HTR-8/SVneo (cell line): ENCODE measurements around the gene PRSS50.

ENCODE experiments used
- DNase-seq: peaks from one replicate; pipeline ENCODE4 v3.0.0; 2011; ENCODE audit warnings: low spot score, mixed read lengths; ENCODE audit not compliant: insufficient read length
- FAIRE-seq: peaks from 2 replicates; lab custom pipeline; 2011; peaks lifted over from hg19 to GRCh38; lab: Jason Lieb, UNC

PRSS50 gene

DNA sequence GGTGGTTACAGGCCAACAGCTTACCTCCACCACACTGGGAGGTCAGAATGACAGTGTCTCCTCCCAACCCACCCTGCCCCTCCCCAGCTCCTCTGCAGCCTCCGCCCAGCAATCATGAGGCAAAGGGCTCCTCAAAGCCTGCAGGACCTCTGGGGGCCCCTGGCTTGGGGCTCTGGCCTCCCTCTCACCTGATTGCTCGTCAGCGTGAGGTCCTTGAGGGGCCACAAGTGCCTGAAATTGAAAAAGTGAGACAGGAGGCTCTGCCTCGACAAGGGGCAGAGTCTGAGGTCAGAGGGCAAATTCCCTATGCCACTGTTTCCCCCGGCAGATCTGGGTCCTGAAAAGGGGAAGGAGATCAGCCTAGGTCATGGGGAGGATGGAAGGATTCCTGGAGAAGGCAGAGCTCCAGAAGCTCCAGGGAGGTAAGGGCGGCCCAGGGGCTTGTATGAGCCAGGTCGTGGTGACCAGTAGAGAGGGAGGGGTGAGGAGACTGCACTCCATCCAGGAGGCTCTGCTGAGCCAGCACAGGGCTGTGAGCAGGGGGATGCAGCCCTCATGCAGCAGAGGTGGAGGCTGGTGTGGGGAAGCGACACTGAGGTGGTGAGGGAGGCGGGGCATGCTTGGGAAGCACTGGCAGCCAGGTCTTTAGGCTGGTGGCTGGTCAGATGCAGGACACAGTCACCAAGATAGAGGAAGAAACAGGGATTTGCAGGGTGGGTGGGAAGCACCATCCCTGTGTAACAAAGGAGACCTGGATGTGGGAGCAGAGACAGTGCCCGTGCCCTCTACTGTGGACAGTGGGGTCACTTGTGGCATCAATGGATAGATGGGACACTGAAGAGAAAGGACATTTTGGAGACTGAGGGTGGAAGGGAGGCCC lies 44.3 kb downstream of the PRSS50 start:
- DNase-seq (no peak), FAIRE-seq (no peak)

DNA sequence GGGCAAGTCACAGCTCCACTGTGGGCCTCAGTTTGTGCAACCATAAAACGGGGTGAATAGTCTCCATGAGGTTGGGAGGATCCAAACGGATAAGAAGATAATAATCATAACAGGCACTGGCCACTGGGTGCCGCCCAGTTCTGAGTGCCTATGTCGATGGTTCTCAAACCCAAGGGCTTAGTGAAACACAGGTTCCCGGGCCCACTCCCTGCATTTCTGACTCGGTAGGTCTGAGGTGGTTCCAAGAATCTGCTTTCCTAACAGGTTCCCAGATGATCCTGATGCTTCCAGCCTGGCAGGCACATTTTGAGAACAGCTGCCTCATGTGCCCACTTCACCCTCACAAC lies 45.3 kb downstream of the PRSS50 start:
- FAIRE-seq, result no peak

DNA sequence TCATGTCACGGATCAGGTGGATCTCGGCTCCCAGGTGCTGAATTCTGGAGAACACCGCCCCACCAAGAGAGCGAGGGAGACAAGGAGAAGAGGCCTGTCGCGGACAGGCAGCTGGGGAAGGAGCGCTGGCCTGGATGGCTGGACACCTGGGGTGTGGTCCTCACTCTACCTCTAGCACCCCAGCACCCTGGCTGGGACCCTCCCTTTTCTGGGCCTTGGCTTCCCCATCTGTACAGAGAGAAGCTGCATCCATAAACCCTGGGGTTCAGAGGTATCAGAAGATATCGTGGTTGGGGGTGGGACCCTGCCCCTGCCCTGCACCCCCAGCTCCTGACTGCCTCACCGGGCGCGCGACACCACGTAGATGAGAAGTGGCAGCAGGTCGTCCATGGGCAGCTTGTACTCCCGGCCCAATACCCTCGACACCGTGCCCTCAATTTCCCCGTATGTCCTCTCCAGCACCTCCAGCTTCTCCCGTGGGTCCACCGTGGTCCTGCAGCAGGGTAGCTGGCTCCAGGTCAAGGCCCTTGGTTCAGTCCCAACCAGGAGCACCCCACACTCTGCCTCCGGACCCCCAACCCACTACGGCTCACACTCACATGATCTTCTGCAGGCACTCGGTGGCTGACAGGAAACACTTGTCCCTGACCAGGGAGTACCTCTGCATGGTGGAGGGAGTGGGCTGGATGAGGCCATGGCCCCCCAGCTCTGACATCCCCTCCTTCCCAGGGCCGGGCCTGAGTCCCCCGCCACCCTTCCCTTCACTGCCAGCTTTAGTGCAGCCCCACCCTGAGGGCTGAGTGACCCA lies 45.9 kb downstream of the PRSS50 start:
- FAIRE-seq (no peak), DNase-seq (no peak)

More for the DNA sequence above, 45.3 kb downstream of the PRSS50 start:
- no peak for DNase-seq

DNA sequence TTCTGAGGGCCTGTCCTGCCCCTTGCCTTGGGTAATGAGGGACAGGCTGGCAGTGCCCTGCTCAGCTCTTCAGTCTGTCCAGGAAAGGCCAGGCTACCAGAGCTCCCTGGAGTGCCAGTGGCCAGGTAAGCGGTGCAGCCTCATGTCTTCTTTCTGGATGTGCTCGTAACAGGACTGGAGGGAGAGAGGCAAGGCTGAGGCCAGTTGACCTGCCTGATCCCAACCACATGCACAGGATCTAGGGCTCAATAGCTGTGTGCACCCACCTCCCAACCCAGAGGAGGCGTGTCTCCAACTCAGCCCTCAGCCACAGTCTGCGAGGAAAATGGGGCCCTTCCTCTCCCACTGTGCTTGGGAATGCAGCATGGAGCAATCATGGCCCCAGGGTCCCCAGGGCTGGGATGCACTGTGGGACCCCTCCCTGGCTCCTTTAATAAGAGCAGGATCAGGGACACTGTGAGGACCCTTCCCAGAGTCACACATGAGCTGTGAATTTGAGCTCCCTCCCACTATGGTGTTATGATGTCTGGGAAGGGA lies 46.7 kb downstream of the PRSS50 start:
- DNase-seq (no peak), FAIRE-seq (no peak)

DNA sequence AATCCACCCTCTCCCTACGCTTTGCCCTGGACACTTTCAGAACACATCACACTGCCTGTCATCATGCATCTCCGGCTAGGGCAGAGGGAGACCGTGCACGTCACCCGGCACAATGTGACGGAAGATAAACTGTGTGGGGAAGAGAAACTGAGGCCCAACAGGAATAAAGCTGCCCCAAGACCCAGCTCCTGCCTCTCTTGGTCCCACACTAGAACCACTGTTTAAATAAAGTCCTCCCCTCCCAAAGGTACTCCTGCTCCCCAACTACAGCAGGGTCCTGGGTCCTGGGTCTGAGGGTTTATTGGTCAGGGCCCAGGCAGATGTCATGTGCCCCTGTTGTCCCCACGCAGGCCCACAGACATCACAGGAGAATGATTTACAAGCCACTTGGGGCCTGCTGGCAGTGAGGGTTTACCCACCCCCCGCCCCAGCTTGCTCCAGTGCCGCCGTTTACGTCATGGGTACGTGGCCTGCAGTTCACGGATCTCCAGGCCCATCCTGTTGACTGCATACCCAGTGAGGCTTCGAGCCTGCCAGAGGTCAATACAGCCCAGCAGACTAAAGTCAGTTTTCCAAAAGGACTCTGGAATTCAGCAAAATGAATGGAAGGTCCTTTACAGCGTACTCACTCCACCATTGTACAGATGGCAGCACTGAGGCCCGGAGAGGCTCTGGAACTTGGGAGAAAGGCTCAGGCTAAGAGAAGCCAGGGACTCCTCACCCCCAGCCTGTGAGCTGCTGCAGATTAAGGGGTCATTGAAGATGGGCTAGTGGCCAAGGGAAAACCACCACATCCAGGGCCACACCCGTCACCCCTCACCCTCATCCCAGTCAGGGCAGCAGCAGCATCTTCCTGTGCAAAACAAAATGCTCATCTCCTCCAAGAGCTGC lies 47.4 kb downstream of the PRSS50 start:
- FAIRE-seq (no peak), DNase-seq (no peak)

DNA sequence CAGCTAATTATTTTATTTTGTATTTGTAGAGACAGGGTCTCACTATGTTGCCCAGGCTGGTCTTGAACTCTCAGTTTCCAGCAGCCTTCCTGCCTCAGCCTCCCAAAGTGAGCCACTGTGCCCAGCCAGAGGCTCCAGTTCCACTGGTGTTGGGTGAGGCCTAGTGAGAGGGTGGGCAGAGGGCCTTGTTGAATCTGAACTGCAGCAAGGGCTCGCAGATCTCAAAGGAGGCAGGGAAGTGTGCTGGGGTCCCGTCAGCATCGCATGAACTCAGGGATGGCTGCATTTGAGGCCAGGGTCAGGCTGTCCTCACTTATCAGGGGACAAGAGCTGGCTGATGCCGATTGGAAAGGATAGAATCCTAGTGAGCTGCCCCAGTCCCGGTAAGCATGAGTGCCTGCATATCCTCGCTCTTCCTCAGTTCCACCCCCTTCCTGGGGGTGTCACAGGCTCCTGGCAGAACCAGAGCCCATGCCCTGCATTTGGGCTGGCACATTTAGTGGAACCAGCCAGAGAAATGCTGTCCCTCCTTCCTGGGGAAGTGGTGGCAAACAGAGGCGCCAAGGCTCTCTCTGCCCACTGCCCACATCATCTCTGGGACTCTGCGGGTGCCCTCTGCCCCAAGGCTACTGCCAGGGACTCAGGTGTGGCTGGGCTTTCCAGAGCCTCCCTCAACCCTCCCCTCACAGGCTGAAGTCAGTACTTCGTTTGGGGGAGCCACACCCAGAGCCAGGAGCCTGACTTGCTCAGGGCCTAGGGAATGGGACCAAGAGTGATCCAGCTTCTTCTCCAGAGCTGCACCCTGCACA lies 48.3 kb downstream of the PRSS50 start:
- FAIRE-seq, result no peak
- no peak for DNase-seq

DNA sequence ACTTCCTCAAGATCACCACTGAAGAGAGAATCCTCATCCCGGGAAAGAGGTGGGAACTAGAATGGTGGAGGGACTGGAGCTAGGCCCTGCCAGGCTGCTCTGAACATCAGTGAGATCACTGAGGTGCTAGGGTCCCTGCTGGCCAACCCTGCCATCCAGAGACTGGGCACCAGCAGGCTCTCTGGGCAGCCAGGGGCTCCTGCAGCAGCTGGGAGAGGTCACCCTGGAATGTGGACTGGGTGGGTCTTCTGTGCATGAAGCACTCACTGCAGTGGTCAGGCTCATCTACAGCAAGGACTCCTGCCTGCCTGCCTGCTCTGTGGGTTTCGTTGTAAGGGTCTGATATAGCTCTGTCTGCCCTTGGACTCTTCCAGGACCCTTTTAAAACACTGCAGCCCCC lies 49.1 kb downstream of the PRSS50 start:
- FAIRE-seq, result no peak
- DNase-seq, result no peak

DNA sequence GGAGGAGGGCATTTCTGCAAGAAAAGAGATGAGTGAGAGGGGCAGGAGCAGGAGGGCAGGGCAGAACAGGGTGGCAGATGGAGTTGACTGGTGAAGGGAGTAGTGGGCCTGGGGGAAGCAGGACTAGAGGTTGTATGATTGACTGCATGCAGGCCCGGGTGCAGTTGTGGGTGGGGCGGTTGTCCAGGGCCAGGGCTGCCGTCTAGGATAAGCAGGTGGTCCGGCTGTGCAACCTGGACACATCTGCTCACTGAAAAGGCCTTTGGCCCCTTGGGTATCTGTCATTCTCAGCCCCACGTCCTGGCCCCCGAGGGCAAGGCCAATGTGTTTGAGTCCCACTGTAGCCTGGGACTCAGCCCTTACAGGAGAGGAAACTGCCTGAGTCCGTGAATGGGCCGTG lies 49.6 kb downstream of the PRSS50 start:
- FAIRE-seq, result no peak

DNA sequence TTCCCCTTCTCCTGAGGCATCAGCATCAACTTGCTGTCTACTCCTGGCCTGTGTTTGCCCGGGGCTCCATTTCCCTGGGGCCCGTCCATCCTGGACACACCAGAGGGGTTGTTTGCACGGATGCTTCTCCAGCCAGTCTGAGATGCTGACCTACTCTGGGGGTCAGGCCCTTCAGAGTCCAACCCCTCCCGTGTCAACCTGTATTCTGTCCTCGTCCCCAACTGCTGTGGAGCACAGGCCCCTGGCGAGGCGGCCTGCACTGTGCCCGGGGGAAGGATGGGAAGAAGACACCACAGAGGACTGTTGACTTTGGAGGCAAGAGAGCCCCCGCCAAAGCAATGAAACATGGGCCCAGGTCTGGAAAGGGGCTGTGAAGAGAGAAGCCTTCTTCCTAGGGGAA lies 50.0 kb downstream of the PRSS50 start:
- FAIRE-seq (no peak), DNase-seq (no peak)

More for the DNA sequence above, 49.6 kb downstream of the PRSS50 start:
- DNase-seq, result no peak

DNA sequence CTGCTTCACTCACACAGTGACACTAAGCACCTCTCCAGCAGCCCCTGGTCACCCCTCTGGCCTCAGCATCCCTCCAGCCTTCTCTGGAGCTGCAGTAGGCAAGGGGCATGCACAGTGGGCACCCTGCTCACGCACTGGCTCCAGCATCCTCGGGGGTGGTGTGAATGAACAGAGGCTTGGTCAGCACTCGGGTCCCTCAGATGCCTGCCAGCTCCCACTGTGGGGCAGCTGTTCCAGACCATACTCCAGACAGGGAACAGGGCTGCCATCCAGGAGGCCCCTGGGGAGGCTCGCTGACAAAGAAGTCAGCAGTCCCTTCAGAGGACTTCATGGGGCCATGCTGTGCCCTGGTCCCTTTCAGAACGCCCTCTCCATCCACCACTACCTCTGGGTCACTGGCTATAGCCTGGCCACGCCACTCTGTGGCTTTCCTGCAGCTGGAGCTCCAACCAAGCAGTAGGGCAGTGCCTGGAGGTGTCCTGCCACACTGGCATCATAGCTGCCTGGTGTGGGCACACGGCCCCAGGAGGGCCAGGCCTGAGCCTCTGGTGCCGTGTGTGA lies 50.5 kb downstream of the PRSS50 start:
- FAIRE-seq (no peak), DNase-seq (no peak)

DNA sequence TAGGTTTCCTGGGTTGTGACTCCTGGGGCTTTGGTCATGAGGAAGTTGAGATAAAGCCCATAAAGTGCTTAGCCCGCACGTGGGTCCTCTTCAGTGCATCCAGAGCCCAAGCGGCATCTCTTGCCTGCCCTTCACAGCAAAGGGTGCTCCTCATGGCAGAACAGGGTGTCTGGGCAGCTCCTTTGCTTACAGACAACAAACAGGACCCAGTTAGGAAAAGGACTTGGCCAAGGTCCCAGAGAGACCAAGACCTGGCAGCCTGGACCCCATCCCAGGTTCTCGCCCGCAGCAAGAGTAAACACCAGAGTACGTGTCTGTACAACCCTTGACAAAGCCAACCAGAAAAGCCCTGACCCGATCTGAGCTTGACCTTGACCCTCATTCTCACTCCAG lies 51.2 kb downstream of the PRSS50 start:
- FAIRE-seq (no peak), DNase-seq (no peak)

DNA sequence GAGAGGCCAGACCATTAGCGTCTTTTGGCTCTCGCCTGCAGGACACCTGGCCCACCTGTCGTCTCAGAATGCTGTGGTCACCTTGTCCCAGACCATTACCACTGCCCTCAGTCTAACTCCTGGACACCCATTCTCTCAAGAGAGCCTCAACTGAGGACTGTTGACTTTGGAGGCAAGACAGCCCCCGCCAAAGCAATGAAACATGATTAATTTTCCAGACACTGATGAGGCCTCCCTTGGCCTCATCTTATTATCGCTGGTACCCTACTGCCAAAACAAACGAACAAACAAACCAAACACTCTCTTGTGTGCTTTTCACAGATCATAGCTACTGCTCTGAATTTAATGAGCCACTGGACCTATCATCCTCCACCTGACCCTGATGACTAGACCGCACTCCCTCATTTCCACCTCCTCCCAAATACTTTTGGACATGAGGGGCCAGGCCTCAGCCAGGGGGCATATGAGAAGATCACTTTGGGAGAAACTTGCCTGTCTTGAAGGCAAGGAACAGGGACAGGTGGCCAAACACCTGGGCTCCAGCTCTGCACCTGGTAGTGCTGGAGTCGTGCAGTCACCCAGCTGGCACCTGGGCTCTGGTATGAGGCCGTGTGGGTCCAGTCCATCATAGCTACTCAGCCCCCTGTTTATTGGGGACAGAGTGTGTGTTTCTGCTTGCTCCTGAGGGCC lies 51.8 kb downstream of the PRSS50 start:
- no peak for FAIRE-seq
- no peak for DNase-seq

DNA sequence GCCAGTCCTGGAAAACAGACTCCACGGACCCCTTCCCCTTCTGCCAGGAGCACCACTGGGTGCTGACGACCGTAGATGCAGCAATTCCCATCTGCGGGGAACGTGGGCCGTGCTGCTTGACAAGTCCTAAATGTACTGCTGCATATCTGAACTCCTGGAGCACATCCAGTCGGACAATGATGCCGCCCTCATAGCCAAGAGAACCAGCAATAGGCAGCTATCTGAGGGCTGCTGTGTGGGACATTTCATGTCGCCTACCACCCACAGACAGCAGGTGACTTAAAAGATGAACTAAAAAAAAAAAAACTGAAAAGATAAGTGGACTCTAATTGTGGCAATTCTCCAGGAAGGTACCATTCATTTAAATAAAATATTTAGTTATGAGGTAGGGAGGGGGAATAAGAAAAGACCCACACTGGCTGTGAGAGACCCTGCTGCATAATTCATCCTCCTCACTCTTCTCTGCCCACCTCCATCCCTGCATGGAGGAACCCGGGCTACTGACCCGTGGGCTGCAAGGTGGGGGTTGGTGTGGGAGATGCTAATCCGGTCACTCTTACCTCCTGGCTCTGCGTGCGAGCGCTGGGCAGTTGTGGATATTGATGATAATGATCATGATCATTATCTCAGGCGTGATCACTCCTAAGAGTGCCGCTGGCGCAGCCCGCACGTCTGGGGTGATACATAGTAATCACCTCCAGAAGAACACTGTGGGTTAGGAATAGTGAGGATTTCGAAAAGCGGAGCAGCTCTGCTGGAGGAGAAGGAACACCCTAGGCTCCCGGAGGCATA lies 52.5 kb downstream of the PRSS50 start:
- FAIRE-seq (no peak), DNase-seq (no peak)

DNA sequence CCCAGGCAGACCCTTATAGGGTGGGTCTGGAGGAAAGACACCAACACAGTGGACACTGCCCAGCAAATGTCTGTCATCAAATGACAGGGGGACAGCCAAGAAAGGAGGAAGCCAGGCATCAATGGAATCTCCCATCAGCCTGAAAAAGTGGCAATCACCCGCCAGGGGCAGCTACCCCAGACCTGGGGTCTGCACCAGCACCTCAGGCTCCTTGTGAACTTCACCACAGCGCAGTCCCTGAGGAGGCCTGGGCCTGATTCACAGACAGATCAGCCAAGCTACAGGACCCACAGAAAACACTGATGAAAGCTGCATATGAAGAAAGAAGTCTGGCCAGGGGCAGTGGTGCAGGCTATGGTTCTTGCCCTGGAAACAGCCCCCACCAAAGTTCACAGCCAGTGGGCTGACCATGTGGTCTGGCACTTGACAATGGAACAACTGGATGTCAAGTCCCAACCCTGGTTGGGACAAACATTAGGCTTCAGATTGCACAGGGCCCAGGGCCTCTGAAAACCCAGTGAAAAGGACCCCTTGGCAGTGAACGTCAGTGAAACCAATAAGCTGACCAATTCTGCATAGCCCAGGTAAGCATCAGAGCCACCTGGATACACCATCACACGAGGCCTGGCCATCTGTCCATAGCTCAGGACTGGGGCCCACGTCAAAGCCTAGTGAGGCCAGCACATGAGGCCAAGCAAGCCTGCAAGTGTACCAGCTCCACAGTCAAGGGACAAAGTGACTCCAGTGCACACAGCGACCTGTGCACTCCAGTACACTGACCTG lies 53.3 kb downstream of the PRSS50 start:
- FAIRE-seq (no peak), DNase-seq (no peak)

DNA sequence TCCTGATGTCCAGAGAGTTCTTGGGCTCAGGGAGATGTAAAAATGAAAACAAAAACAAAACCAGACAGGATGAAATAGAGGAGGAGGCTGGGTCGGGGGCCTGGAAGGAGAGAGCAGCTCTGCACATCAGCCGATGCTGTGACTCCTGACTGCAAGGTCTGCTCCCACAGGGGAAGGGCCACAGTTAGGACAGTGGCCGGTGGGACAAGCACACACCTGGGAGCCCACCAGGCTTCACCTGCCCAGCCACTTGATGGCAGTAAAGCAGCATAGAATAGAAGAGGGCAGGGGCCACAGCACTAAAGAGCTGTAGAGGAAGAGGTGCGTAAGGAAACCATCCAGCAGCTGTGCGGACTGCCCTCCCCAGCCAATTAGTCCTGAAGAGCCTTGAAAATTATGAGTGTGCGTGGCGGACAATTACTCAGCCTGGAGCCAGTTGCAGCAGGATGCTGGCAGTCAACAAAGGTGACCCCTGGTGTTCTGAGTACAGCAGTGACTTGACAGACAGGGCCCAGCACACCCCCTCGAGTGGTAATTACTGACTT lies 54.0 kb downstream of the PRSS50 start:
- no peak for DNase-seq
- no peak for FAIRE-seq

DNA sequence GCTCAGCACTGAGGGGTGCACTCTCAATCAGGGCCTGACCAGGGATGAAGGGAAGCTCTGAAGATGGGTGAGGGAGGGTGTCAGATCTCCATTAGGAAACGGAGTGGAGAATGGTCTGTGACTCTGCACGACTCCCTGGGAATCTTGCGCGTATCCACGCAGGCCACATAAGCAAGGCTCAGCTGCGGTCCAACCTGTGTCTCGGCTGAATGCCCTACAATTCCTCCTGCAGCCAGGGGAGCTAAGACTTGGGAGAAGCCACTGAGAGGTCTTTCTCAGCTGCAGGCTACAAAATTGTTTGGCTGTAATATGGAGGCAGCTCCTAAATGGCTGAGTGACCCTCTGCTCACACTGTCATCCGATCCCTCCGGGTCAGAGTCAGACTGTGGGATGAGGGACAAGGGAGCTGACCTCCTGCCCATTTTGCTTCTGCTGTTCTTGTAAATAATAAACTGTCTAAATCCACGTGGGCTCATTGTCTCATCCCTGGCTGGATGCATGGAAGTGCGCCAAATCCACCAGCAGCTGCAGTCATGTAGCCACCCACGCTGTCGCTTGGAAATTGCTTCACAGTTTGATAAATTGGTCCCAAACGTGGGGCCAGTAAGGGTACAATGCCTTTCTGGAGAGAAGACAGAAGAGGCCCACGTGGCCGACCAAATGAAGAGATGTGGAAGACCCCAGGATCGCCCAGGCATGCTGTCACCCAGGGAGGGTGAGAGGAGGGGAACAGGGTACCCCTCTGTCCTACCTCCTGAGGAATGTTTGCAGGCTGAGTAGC lies 54.7 kb downstream of the PRSS50 start:
- DNase-seq, result no peak
- no peak for FAIRE-seq
